GM19467 (cell line): ENCODE measurements around the gene EYA3.

Experiments used
- ATAC-seq: cut with Tn5 transposase; IDR thresholded peaks from one replicate; pipeline ENCODE4 v1.9.1; 2021; ENCODE audit warnings: mild to moderate bottlenecking, moderate library complexity; ENCODE audit not compliant: unreplicated experiment

Gene EYA3

GRCh38 chr1:27971674-27972073 lies 116.7 kb downstream of the EYA3 start:
- ATAC-seq, result no peak

GRCh38 chr1:27970401-27970800 lies 118.0 kb downstream of the EYA3 start:
- ATAC-seq, result no peak

GRCh38 chr1:27968692-27969091 lies 119.7 kb downstream of the EYA3 start:
- no peak for ATAC-seq

GRCh38 chr1:27967884-27968466 lies 120.4 kb downstream of the EYA3 start:
- no peak for ATAC-seq

- no peak for ATAC-seq
Measured at GRCh38 chr1:27967106-27967883, 121.1 kb downstream of the EYA3 start.

DNA sequence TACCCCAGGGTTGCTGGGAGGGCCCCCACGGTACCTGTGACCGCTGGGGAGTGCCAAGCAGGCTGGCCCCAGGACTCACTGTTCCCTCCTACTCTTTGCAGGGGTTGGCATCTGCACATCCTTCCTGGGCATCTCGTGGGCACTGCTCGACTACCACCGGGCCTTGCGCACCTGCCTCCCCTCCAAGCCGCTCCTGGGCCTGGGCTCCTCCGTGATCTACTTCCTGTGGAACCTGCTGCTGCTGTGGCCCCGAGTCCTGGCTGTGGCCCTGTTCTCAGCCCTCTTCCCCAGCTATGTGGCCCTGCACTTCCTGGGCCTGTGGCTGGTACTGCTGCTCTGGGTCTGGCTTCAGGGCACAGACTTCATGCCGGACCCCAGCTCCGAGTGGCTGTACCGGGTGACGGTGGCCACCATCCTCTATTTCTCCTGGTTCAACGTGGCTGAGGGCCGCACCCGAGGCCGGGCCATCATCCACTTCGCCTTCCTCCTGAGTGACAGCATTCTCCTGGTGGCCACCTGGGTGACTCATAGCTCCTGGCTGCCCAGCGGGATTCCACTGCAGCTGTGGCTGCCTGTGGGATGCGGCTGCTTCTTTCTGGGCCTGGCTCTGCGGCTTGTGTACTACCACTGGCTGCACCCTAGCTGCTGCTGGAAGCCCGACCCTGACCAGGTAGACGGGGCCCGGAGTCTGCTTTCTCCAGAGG lies 121.9 kb downstream of the EYA3 start:
- no peak for ATAC-seq

DNA sequence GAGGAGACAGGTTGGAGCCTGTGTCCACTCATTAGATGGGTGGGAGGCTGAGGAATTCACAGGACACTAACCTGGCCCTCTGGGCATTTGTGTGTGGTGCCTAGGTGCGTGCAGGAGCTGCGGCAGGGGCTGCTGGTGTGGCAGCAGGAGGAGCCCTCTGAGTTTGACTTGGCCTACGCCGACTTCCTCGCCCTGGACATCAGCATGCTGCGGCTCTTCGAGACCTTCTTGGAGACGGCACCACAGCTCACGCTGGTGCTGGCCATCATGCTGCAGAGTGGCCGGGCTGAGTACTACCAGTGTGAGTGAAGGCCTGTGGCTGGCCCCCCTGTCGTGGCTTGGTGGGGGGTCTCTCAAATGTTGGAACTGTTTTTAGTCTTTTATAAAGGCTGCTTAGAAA lies 125.0 kb downstream of the EYA3 start:
- ATAC-seq, result no peak

DNA sequence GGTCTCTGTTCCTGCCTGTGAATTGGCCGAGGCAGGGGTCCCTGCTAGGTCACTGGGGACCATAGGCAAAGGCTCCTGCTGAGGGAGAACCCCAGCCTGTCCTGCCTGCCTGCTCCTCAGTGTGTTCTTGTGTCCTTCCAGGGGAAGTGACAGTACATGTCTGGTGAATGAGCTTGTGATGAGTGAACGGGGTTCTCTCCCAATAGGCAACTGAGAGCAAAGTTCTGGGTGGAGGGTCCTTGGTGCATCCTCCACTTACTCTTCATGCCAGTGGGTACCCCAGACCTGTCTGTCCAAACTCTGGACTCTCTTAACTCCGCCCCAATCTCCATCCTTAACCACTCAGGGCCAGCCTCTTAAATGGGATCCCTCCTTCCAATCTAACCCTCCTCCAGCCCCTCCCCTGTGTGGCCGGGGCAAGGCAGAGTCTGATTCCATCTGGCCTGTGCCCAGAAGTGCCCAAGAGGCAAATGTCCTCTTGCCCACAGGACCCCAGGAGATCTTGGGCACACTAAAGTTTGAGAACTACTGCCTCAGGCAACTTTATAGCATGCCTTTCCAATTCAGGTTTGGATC lies 126.7 kb downstream of the EYA3 start:
- no peak for ATAC-seq

- no peak for ATAC-seq
Measured at GRCh38 chr1:27960762-27961645, 127.4 kb downstream of the EYA3 start.

- ATAC-seq, result peak; percentile 80
Measured at GRCh38 chr1:27959792-27960603, 128.4 kb downstream of the EYA3 start, which contains the start of gene XKR8. Gene XKR8, plus strand, starts transcription at chr1:27959973. Its CDS starts 97 bp downstream, at chr1:27960070.

- ATAC-seq, result no peak
Measured at GRCh38 chr1:27958513-27958912, 129.9 kb downstream of the EYA3 start.

- no peak for ATAC-seq
Measured at GRCh38 chr1:27957655-27958054, 130.8 kb downstream of the EYA3 start.

DNA sequence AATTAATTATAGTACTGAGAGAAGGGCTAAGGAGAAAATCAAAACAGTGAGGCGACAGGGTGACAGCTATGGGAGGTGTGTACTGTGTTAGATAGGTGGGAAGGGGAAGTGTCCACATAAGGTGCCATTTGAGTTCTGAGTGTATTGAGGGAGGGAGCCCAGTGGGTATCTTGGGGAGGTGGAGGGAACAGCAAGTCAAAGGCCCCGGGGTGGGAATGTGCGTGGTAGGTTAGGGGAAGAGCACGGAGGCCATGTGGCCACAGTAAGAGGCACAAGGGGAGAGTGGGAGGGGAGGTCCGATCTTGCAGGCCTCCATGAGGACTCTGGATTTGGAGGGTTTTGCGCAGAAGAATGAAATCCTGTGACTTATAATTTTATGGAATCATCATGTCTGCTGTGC lies 131.6 kb downstream of the EYA3 start:
- ATAC-seq, result no peak

DNA sequence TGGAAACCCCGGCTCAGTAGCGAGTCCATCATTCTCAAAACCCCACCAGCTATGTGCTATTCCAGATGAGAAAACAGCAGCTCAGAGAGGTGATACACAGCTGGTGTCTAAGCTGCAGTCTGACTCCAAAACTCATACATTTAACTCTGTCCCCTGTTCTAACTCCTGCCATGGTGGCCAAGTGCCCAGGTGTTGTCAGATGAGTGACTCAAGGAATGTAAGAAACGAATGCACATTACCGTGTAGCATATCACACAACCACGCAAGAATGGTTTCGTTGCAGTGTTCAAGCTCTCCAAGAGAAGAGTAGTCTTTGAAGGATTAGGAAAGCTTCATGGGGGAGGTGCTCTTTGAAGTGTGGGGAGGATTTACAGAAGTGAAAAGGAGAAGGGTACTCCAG lies 133.3 kb downstream of the EYA3 start:
- ATAC-seq, result no peak

DNA sequence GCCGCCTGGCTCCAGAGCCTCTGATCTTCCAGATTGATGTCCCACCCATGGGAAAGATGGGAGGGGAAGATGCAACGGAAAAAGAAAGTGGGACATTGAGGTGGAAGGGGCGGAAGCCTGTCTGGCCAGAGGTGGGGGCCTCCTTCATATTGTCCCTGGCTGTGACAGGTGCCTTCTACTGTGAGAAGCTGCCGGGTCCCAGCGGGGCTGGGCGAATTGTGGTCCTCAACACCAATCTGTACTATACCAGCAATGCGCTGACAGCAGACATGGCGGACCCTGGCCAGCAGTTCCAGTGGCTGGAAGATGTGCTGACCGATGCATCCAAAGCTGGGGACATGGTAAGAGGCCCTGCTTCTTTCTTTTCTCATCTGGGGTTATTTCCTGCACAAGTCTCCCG lies 134.2 kb downstream of the EYA3 start:
- ATAC-seq, result no peak

DNA sequence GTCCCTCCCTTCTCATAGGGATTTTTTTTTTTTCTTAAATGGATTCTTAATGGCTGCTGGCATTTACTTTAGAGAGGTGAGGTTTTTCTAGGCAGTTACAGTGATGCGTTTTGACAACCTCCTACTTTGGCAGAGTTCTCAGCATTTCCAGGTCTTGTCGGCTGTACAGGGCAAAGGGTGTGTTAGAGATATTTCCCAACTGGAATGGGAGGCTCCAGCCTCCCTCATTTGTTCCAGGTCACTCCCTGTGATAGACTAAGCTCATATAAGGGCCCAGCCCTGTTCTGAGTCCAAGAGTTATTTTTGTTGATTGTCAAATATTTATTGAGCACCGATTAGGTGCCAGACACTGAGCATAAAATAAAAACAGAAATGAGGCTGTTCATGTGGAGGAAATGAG lies 136.3 kb downstream of the EYA3 start:
- no peak for ATAC-seq

DNA sequence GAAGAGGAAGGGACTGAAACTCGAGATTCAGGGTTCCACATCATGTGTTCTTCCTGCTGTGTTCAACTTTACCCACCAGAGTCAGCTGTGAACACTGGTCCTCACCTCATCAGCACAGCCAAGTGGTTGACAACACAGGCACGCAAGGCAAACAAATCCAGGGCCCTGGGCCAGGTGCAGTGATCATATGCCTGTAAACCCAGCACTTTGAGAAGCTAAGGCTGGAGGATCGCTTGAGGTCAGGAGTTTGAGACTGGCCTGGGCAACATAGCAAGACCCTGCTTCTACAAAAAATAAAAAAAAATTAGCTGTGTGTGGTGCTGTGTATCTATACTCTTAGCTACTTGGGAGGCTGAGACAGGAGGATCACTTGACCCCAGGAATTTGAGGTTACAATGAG lies 137.0 kb downstream of the EYA3 start:
- no peak for ATAC-seq

DNA sequence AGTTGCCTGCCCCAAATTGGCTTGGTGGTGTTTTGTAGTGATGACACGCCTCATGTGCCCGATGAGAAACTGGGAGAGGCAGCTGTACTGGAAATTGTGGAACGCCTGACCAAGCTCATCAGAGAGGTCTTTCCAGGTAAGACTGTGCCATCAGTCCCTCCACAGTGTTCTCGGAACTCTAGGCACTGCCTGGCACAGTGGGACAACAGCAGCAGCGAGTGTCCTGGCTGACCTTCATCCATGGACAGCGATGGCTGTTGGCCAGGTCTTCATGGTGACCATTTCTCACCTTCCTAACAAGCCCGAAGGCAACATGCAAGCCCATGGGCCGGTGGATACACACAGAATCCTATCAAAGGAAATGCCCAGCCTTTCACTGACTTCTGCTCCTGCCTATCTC lies 139.4 kb downstream of the EYA3 start:
- no peak for ATAC-seq

DNA sequence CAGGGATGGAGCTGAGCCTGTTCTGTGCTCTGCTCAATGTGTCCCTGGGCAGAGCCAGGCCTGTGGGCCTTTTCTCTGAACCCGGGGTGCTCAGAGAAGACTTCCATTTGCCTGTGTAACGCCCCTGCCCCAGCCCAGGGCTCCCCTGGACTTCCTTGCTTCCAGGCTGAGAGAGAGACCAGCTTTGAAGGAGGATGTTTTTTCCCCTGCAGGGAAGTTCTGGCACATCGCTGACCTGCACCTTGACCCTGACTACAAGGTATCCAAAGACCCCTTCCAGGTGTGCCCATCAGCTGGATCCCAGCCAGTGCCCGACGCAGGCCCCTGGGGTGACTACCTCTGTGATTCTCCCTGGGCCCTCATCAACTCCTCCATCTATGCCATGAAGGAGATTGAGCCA lies 143.4 kb downstream of the EYA3 start:
- ATAC-seq, result no peak
